ENCODE measurements around the gene ZNF273.

ZNF273 gene

DNA sequence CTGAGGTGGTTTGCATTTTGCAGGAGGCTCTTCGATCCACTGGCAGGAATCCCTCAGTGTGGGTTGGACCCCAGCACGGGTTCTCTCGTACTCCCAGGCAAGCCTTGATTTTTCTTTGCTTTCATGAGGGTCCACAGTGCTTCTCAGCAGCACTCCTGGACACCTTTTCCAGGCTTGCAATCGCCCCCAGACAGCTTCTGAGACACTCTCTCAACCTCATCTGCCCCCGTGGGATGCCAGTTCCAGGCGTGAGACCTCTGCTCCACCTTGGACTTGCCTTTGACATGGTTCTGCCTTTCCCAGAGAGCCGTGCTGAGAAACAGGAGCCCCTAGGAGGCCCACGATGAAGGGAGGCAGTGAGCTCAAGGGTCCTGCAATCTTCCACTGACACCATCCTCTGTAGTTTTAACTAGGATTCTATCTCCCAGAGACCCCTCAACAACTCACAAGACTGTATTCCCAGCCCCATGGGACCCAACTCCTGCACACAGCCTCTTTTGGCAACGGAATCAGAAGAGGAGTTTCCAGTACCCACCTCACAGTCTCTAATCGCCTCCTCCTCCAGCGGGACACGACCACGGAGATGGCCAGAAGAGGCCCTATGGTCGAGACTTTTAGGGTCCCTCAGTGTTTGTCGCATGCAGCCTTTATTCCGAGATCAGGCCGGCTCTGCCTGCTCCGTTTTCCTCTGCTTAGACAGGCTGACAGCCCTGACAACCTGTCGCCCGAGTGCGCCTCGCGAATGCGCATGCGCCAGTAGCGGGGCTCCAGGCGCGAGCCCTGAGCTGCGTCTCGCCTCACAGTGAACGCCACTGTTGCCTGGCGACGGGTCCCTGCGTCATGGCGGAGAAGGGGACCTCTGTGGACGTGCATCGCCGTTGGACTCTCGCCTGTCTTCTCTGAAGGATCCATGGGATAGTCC is 26.0 kb upstream of the ZNF273 start:
- DNase-seq (ENCODE audit: low read depth in 2 of 2), result peak; percentile 59 to 62

DNA sequence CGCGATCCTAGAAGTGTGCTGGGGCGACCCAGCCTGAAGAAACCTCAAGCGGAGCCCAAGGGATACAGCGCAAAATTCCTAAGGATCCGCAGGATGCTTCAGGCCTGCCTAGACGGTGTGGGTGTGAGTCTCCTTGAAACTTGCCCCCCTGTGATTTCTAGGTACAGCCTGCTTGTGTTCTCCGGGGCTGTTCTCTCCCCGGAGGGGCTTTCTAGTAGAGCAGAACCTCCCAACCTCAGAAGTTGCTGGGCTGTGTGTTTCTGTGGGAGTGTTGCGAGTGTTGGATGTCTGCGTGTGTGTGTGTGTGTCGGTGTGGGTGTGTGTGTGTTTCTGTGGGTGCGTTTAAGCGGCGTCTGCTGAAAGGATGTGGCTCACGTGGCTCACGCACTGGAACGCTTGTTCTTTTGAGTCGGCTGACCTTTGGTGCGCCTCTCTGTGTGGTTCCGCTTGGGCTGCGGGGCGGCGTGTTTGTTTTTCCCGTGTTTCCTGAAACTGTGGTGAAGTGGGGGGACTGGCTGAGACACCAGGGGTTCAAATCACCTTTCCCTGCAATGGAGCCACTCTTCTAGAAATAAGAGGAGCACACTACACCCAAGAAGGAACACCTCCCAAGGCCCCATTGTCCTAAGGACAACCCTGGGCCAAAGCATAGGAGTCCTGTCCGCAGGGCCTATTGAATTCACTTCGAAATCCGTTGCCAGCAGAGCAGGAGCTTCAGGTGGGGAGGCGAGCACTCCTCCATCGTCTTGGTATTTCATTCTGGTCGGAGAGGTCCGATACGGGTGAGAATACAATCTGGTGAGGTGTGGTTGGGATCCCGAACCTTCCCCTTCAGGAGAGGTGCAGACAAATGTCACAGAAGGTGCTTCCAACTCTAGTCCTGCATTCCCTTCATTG is 25.1 kb upstream of the ZNF273 start:
- DNase-seq (ENCODE audit: low read depth in 2 of 2), result no peak

DNA sequence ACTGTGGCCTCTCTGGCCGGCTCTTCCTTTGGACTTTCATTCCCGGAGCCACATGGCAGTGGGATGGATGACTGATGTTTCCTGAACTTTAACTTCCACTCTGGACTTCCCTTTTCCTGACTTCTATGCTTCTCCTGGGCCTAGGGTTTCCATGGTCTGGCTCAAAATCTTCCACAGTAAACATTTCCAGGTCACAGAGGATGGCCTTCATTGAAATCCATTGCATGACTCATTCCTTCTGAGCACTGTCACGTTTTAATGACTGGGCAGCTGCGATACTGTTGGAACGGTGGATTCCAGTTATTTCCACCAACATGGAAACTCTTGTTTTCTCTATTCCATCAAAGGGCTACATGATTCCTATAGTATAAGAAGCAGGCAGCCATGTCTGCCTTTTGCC is 24.4 kb upstream of the ZNF273 start:
- DNase-seq (ENCODE audit: low read depth in 2 of 2), result no peak

DNA sequence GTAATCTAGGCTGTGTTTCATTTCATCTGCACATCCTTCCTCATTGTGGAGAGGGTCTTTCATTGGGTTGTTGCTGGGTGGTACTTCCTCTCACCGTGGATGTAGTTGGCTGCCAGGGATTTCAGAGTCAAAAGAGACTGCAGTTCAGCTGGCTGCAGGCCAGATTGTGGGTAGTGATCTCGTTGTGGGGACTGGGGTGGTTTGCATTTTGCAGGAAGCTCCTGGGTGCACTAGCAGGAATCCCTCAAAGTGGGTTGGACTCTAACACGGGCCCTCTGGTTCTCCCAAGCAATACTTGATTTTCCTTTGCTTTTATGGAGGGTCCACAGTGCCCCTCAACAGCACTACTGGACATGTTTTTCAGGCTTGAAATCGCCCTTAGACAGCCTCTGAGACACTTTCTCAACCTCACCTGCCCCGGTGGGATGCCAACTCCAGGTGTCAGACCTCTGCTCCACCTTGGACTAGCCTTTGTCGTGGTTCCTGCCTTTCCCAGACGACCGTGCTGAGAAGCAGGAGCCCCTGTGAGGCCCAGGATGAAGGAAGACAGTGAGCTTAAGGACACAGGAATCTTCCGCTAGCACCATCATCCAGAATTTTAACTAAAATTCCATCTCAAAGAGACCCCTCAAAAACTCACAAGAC is 23.9 kb upstream of the ZNF273 start:
- no peak for DNase-seq (ENCODE audit: low read depth in 2 of 2)

DNA sequence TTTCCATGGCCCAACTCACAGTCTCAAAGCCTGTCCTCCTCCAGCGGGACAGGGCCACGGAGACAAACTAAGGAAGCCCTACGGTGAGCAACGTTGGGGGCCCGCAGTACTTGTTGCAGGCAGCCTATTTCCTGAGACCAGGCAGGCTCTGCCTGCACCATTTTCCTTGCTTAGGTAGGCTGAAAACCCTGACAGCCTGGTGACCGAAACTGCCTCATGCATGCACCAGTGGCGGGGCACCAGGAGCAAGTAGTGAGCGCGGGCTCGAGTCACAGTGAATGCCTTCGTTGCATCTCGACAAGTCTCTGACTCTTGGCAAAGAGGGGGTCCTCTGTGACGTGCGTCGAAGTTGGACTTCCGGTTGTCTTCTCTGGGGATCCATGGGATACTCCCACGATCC is 23.3 kb upstream of the ZNF273 start:
- DNase-seq (ENCODE audit: low read depth in 2 of 2), result no peak

DNA sequence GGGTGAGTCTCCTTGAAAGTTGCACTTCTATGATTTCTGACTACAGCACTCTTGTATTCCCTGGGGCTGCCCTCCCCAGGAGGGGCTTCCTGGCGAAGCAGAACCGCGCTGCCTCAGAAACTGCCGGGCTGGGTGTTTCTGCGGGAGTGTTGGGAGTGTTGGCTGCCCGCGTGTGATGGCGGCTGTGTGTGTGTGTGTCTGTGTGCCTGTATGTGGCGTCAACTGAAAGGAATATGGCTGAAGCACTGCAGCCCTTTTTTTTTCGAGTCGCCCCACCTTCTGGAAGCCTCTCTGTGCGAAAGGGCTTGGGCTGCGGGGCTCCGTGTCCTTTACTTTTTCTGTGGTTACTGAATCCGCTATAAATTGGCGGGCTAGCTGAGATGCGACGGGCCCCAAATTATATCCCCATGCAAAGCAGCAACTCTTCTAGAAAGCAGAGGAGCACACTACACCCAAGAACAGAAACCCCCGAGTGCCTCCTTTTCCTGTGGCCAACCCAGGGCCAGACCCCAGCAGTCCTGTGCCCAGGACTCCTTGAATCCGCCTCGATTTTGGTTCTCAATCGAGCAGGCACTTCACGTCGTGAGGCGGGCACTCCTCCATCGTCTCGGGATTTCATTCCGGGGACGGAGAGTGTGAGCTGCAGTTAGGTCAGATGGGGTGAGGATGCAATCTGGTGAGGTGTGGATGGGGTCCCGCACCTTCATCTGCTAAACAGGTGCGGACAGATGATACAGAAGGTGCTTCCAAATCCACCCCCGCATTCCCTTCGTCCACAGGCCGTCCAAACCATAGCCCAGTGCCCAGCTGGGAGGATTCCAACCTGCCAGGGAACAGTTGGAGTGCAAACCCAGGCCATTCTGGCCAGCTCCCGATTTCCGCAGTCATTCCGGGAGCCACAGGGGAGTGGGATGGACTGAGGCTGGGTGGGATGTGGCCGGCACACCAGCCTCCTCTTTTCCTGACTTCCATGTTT is 22.5 kb upstream of the ZNF273 start:
- DNase-seq (ENCODE audit: low read depth in 2 of 2), result no peak

DNA sequence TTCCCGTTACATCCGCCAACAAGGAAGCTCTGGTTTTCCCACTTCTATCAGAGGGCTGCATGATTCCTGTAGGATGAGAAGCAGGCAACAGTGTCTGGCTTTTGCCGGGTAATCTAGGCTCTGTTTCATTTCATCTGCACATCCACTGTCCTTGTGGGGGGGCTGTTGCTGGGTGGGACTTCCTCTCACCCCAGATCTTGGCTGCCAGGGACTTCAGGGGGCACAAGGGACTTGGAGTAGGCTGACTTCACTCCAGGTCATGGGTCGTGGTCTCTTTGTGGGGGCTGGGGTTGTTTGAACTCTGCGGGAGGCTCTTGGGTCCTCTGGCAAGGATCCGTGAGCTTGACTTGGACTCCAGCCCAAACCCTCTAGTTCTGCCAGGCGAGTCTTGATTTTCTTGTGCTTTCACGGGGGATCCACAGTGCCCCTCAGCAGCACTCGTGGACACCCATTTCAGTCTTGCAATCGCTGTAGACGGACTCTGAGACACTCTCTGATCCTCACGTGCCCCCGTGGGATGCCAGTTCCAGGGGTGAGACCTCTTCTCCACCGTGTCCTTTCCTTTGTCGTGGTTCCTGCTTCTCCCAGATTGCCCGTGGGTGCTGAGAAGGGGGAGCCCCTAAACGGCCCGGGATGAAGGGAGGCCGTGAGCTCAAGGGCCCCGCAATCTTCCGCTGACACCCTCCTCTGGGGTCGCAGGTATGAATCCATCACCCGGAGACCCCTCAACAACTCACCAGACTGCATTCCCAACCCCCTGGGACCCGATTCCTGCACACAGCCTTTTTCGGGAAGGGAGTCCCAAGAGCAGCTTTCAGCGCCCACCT is 21.4 kb upstream of the ZNF273 start:
- no peak for DNase-seq (ENCODE audit: low read depth in 2 of 2)

DNA sequence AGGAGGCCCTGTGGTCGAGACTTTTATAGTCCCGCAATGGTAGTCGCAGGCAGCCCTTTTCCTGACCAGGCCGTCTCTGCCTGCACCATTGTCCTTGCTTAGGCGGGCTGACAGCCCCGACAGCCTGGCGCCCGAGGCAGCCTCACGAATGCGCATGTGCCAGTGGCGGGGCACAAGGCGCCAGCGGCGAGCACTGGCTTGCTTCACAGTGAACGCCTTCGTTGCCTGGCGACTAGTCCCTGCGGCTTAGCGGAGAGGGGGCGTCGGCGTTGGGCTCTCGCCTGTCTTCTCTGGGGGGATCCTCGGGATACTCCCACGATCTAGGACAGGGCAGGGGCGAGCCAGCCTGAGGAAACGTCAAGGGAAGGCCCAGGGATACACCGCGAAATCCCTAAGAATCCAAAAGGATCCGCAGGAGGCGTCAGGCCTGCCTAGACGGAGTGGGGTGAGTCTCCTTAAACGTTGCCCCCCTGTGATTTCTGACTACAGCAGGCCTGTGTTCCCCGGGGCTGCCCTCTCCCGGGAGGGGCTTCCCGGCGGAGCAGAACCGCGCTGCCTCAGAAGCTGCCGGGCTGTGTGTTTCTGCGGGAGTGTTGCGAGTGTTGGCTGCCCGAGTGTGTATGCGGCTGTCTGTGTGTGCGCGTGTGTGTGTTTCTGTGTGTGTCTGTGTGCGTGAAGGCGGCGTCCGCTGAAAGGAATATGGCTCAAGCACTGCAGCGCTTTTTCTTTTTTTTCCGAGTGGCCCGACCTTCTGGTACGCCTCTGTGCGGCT is 20.5 kb upstream of the ZNF273 start:
- DNase-seq (ENCODE audit: low read depth in 2 of 2), result peak in 1 of 2 donors; percentile 14

DNA sequence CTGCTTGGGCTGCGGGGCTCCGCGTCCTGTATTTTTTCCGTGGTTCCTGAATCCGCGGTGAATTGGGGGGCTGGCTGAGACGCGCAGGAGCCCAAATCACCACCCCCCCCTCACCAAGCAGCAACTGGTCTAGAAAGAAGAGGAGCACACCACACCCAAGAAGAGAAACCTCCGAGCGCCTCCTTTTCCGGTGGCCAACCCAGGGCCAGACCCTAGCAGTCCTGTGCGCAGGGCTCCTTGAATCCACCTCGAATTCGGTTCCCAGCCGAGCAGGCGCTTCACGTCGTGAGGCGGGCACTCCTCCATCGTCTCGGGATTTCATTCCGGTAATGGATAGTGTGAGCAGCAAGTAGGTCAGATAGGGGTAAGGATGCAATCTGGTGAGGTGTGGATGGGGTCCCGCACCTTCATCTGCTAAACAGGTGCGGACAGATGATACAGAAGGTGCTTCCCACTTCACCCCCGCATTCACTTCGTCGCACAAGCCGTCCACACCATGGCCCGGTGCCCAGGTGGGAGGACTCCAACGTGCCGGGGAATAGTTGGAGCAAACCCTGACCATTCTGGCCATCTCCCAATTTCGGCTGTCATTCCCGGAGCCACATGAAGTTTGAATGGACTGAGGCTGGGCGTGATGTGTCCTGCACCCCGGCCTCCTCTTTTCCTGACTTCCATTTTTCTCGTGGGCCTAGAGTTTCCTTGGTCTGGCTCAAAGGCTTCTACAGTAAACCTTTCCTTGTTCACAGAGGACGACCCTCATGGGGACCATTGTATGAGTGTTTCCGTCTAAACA is 19.8 kb upstream of the ZNF273 start:
- DNase-seq (ENCODE audit: low read depth in 2 of 2), result no peak

DNA sequence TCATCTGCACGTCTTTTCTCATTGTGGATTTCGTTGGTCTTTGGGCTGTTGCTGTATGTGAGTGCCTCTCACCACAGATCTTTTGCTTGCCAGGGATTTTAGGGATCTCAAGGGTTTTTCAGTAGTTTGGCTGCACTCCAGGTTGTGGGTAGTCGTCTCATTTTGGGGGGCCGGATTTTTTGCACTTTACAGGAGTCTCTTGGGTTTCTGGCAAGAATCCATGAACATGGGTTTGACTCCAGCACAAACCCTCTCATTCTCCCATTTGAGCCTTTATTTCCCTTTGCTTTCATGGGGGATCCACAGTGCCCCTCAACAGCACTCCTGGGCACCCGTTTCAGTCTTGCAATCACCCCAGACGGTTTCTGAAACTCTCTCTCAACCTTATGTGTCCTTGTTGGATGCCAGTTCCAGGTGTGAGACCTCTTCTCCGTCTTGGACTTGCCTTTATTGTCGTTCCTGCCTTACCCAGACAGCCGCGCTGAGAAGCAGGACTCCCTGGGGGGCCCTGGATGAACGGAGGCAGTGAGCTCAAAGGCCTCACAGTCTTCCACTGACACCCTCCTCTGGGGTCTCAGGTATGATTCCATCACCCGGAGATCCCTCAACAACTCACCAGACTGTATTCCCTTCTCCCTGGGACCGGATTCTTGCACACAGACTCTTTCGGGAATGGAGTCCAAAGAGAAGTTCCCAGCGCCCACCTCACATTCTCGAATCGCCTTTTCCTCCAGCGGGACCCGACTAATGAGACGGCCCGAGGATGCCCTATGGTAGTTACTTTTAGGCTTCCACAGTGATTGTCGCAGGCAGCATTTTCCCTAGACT is 18.8 kb upstream of the ZNF273 start:
- no peak for DNase-seq (ENCODE audit: low read depth in 2 of 2)

DNA sequence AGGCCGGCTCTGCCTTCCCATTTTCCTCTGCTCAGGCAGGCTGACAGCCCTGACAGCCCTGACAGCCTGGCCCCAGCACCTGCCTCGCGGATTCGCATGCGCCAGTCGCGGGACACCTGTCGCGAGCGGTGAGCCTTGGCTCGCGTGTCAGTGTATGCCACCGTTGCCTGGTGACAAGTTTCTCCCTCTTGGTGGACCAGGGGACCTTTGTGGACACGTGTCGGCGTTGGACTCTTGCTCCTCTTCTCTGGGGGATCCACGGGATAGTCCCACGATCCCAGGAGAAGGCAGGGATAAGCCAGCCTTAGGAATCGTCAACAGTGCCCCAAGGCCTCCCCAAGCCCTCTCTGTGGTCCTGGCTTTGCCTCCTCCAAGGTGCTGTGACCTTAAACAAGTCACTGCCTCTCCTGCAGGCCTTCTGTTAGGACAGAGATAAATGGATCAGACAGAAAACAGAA is 18.1 kb upstream of the ZNF273 start:
- DNase-seq (ENCODE audit: low read depth in 2 of 2), result no peak

DNA sequence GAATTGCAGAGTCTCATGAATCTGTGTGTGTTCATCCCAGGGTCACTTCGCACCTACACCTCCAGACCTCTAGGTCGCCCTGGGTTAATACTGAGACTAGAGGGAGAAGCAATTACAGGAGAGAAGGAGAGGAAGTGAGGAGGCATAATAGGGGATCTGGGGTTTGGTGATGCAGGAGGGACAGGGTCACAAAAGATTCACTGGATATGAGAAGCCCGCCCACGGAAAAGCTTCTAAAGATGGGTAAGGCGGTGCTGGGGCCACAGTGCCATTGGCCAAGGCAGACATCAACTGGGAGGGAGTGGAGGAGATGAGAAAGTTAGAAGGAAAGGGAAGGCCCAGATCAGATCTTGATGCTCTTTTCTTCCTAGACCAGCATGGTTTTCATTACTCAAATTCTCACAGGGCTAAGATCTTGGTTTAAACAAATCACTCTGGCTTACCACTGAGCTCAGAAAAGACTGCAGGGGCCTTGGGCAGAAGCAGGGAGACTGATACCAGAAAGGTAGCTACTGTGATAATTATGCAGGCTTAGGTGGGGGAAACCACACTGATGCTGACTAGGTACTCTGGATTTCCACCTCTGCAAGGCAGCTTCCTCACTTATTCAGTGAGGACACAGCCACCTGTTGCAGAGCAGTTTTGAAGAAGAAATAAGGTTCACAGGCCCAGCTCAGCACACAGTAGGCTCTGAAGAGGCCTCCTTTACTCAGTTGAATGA is 17.4 kb upstream of the ZNF273 start:
- no peak for DNase-seq (ENCODE audit: low read depth in 2 of 2)

DNA sequence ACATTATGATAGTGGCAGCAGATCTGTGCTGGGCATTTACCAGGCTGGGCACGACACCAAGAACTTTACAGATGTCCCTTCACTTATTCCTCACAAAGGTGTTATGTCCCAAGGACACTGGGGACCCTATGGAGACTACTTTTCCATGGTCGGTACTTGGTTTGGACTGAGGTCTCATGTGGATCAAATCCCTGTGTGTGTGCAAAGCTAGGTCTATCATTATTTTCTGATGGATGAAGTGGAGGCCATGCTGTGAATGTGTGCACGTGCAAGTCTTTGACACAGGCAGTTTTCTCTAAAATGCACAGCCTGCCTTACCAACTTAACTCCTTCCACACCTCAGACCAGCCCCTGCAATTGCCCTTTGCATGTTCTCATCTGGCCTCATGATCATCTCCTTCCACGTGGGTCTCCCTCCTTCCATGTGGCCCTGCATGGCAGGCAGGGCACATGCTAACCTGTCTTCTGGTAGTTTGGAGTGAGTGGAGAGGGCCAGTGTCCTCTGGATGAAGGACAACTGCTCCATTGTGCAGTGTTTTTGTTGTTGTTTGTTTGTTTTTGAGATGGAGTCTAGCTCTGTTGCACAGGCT is 16.0 kb upstream of the ZNF273 start:
- DNase-seq (ENCODE audit: low read depth in 2 of 2), result no peak

DNA sequence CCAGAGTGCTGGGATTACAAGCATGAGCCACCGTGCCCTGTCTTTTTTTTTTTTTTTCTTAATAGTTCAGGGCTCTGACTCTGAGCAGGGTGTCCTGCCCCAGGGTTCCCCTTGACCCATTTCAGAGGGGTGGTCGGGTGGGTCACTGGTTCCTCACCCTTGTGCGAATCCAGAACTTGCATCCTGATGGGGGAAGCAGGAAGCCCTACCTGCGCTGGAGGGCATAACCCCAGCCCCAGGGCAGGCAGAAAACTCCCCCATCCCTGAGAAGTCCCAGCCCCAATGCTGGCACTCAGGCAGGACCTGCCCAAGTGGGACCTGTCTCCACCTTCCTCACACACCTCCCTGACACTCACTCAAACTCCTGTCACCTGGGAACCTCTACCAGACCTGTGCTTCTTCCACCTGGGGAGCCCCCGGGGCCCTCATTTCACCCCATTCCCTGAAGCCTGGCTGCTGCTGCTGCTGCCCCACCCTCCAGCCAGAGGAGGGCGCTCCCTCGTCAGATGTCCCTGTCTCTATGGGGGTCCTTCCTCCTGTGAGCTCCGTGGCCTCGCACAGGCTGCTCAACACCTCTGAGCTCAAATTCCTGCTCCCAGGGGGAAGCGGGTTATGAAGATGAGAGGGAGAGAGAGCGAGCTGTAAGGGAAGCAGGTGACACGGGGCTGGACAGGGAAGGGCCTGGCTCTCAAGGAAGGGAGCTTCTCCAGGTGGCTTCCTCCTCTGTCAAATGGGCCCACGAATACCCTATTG is 15.1 kb upstream of the ZNF273 start:
- peak in 1 of 2 donors; percentile 23 for DNase-seq (ENCODE audit: low read depth in 2 of 2)

DNA sequence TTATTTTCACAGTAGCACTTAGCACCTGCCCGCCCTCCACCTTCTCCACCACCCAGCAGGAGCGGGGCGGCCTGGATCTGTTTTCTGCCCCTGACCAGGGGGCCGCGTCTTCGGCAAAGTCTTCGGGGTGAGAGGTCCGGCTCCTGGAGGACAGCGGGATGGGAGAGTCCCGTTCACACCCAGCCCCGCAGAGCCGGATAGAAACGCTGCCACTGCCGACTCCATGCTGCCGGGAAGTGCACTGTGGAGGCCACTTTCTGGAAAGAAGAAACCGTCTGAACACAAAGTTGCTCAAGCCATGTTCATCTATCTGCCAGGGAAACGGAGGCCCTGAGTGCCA is 14.5 kb upstream of the ZNF273 start:
- DNase-seq (ENCODE audit: low read depth in 2 of 2), result no peak
